ENCODE data around the gene PCSK5. TPM values are rescaled to one million over a fixed set of nuclear protein-coding genes. Genes with fewer than 3 reads are reported as not detected.

PCSK5 gene
- total RNA-seq, 2 donors from 2014 or later: 2.5 to 3.5 TPM

GRCh38 chr9:75990156-75990555 lies 99.7 kb downstream of the PCSK5 start:
- no peaks in the 10 kb centered on the region for H3K36me3 Mint-ChIP-seq (ENCODE audit: low read depth)
- peaks cover 35% of the 10 kb centered on the region for H3K27me3 Mint-ChIP-seq (ENCODE audit: insufficient read depth)
- no peaks in the 10 kb centered on the region for H3K36me3 ChIP-seq (ENCODE audit: control insufficient read depth, insufficient read depth, low read length)
- WGBS, 2 experiments (ENCODE audit: insufficient coverage in 1 of 2, insufficient read length in 1 of 2): 82 to 95% methylated on average over 4 to 5 of the region's 5 CpGs
- no peaks in the 10 kb centered on the region for H3K9me3 Mint-ChIP-seq
- H3K9ac ChIP-seq (ENCODE audit: extremely low read depth, low read length, poor library complexity, severe bottlenecking): no peak overlapping the region
- no peak for DNase-seq
- peaks cover 16% of the 10 kb centered on the region for H3K4me1 Mint-ChIP-seq
- no peaks in the 10 kb centered on the region for H3K9me3 ChIP-seq (ENCODE audit: control insufficient read depth, low read length)
- no peak overlapping the region for H3K4me3 ChIP-seq (ENCODE audit: low read length)
- H3K27me3 ChIP-seq (ENCODE audit: control insufficient read depth, insufficient read depth, low read length, poor library complexity, severe bottlenecking): peaks cover 9% of the 10 kb centered on the region
- no peak overlapping the region for H3K27ac ChIP-seq (ENCODE audit: low read depth, low read length)
- H3K4me3 Mint-ChIP-seq: no peak overlapping the region
- no peak overlapping the region for H3K27ac Mint-ChIP-seq
- TF ChIP-seq, protein P1, sequence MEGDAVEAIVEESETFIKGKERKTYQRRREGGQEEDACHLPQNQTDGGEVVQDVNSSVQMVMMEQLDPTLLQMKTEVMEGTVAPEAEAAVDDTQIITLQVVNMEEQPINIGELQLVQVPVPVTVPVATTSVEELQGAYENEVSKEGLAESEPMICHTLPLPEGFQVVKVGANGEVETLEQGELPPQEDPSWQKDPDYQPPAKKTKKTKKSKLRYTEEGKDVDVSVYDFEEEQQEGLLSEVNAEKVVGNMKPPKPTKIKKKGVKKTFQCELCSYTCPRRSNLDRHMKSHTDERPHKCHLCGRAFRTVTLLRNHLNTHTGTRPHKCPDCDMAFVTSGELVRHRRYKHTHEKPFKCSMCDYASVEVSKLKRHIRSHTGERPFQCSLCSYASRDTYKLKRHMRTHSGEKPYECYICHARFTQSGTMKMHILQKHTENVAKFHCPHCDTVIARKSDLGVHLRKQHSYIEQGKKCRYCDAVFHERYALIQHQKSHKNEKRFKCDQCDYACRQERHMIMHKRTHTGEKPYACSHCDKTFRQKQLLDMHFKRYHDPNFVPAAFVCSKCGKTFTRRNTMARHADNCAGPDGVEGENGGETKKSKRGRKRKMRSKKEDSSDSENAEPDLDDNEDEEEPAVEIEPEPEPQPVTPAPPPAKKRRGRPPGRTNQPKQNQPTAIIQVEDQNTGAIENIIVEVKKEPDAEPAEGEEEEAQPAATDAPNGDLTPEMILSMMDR (conservative IDR thresholded peaks at IDR 0.05): no peak
- H3K4me1 ChIP-seq (ENCODE audit: control insufficient read depth, insufficient read depth, low read length): peaks cover 3% of the 10 kb centered on the region

DNA sequence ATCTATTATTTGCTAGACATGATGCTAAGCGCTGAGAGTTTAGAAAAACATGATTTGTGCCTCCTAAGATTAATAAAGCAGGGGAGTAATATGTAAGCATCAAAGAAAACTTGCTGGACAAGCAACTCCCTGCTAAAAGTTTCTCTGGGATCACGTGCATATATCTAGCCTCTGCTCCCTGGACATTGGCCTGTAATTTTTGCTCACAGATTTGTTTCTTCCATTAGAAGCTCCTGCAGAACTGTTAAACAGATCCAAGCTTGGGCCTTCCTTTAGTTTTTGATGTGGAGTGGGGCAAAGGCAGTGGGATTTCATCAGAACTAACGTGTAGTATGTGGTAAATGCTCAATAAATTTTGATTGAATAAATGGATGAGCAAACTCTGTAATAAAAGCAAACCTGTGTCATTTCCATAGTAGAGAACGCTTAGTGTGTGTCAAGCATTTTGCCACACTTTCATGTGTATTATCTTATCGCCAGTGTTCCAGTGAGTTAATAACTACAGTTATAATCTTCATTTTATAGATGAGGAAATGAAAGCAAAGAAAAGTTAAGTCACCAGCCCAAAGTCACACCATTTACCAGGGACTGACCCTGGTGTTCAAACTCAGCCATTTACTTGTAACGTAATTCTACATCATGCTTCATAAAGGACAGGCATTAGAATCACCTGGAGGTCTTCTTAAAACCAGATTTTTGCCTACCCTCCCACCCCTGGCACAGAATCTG lies 100.3 kb downstream of the PCSK5 start:
- H3K27ac ChIP-seq (ENCODE audit: low read depth, low read length): no peak overlapping the region
- no peaks in the 10 kb centered on the region for H3K9me3 ChIP-seq (ENCODE audit: control insufficient read depth, low read length)
- no peak for DNase-seq
- peaks cover 9% of the 10 kb centered on the region for H3K27me3 ChIP-seq (ENCODE audit: control insufficient read depth, insufficient read depth, low read length, poor library complexity, severe bottlenecking)
- H3K4me1 ChIP-seq (ENCODE audit: control insufficient read depth, insufficient read depth, low read length): peaks cover 3% of the 10 kb centered on the region
- Mint-ChIP-seq H3K4me3 (no peak overlapping the region), H3K27ac (no peak overlapping the region), H3K4me1 (peaks cover 16% of the 10 kb centered on the region), H3K27me3 (ENCODE audit: insufficient read depth) (peaks cover 35% of the 10 kb centered on the region), H3K36me3 (ENCODE audit: low read depth) (no peaks in the 10 kb centered on the region), H3K9me3 (no peaks in the 10 kb centered on the region)
- 84 to 97% methylated on average over 4 to 6 of the region's 6 CpGs for WGBS, 2 experiments (ENCODE audit: insufficient coverage in 1 of 2, insufficient read length in 1 of 2)
- H3K36me3 ChIP-seq (ENCODE audit: control insufficient read depth, insufficient read depth, low read length): no peaks in the 10 kb centered on the region
- TF ChIP-seq, protein P1 (conservative IDR thresholded peaks at IDR 0.05): no peak
- no peak overlapping the region for H3K4me3 ChIP-seq (ENCODE audit: low read length)
- no peak overlapping the region for H3K9ac ChIP-seq (ENCODE audit: extremely low read depth, low read length, poor library complexity, severe bottlenecking)

- Mint-ChIP-seq H3K4me1 (peaks cover 22% of the 10 kb centered on the region), H3K9me3 (no peaks in the 10 kb centered on the region), H3K36me3 (ENCODE audit: low read depth) (no peaks in the 10 kb centered on the region), H3K4me3 (no peak overlapping the region), H3K27me3 (ENCODE audit: insufficient read depth) (peaks cover 33% of the 10 kb centered on the region), H3K27ac (no peak overlapping the region)
- H3K9me3 ChIP-seq (ENCODE audit: control insufficient read depth, low read length): peaks cover 5% of the 10 kb centered on the region
- no peak overlapping the region for H3K9ac ChIP-seq (ENCODE audit: extremely low read depth, low read length, poor library complexity, severe bottlenecking)
- H3K27me3 ChIP-seq (ENCODE audit: control insufficient read depth, insufficient read depth, low read length, poor library complexity, severe bottlenecking): peaks cover 15% of the 10 kb centered on the region
- H3K36me3 ChIP-seq (ENCODE audit: control insufficient read depth, insufficient read depth, low read length): no peaks in the 10 kb centered on the region
- TF ChIP-seq, protein P1 (conservative IDR thresholded peaks at IDR 0.05): no peak
- peaks cover 13% of the 10 kb centered on the region for H3K4me1 ChIP-seq (ENCODE audit: control insufficient read depth, insufficient read depth, low read length)
- no peak overlapping the region for H3K4me3 ChIP-seq (ENCODE audit: low read length)
- DNase-seq: no peak
- no peak overlapping the region for H3K27ac ChIP-seq (ENCODE audit: low read depth, low read length)
- 93 to 95% methylated on average over 7 to 8 of the region's 8 CpGs for WGBS, 2 experiments (ENCODE audit: insufficient coverage in 1 of 2, insufficient read length in 1 of 2)
Measured at GRCh38 chr9:75992482-75993206, 102.2 kb downstream of the PCSK5 start.

Data from endodermal cell (in vitro differentiated cells).